ENCODE measurements around the gene THRB. TPM values are rescaled to one million over a fixed set of nuclear protein-coding genes. Genes with fewer than 3 reads are reported as not detected.

Gene THRB
- total RNA-seq, 1 donor from 2014 or later: 0.34 TPM

DNA sequence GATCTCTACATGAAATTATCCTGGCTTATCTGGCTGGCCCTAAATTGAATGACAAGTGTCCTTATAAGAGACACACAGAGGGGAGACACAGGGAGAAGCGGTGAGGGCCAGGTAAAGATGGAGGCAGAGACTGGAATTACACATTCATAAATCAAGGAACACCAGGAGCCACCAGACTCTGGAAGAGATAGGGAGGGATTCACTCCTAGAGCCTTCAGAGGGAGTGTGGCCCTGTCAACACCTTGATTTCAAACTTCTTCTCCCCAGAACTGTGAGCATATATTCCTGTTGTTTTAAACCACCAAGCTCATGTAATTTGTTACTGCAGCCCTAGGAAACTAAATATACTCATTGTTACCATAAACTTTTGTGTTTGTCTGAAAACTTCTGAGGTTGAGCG lies 193.7 kb downstream of the THRB start:
- no peak for DNase-seq

DNA sequence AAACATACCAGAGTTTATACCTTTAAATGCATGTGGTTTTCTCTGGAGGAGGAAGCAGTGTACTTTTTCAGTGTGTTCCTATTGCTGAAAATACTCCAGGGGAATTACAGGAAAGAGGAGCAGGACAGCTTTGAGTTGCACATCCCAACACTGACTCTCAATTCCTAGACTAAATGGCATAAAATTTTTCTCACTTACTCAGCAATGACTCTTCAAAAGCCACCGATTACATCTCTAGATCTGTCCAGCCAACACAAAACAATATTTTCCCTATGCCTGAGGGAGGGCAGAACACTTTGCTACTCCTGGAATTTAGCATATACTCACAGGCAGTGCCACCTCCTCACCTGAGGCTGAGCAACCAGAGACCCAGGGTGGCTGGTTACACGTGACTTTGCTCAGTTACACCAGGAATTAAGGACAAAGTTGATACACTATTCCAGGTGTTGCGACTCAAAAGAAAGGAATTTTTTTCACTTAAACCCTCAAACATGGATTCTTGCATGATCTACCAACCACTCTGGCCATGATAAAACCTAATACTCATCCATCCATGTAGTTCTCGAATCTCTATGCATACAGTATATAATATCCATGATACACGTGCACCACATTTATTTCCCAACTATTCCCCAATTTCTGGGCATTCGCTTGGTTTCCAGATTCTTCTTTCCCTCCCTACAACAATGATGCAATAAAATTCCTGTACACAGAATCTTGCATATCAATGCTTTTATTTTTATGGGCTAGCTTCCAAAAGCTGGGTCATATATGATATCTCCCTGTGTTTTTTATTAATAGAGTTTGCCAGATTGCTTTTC lies 194.6 kb downstream of the THRB start:
- no peak for DNase-seq

DNA sequence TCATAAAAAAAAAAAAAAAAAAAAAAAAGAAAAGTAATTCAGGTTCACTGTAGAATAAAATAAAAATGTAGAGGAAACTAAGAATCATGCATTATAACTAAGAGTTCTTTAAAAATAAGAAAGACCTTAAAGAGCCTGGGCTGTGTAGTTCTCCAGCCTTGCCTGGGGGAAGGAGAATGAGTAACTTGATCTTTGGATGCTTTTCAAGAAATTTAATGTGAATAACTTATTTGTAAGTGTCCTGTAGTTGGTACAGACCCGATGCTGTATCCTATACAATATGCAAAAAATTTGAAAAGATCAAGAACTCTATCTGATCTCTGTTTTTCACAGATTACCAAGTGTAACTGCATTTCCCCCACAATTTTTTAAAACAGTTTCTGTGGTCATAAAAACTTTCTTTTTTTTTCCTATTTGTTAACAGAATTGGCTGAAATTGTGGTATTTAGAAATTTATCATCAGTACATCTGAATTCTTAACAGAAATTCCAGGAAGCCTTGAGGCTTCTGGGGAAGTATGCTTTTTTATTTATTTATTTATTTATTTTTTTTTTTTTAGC lies 195.3 kb downstream of the THRB start:
- no peak for DNase-seq

- DNase-seq: no peak
These were observed 198.0 kb downstream of the THRB start for GRCh38 chr3:24296441-24297205.

- no peak for DNase-seq
These were observed 200.5 kb downstream of the THRB start for GRCh38 chr3:24294150-24294549.

DNA sequence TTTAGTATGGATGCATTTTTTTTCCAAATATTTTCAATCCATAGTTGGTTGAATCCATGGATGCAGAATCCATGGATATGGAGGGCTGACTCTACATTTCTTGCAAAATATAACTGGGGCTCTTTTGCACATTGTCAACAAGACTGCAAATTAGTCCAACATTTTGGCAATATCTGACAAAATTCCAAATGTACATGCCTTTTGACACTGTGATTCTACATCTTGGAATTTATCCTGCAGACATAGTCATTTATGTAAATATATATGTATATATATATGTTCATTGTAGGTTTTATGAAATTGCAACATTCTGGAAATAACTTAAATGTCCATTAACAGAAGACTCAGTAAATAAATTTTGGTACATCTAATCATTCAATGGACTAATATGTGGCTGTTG lies 203.0 kb downstream of the THRB start:
- DNase-seq: no peak

DNA sequence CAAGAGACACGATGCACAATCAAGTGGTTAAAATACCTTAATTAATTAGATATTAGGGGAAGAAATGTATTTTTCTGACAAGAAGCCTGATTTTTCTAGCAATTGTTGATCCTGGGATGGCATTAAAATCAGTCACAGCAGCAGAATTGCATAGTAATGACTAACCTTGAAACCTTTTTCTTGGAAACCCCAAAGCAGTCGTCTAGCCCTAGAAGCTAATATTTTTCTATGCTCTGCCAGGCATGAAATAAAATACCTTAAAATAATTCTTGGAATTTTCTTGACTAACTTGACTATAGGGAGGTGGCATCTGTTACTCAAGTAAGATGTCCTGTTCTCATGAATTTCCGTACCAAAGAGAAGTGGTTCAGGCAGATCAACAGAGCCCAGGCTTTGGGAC lies 204.1 kb downstream of the THRB start:
- no peak for DNase-seq

DNA sequence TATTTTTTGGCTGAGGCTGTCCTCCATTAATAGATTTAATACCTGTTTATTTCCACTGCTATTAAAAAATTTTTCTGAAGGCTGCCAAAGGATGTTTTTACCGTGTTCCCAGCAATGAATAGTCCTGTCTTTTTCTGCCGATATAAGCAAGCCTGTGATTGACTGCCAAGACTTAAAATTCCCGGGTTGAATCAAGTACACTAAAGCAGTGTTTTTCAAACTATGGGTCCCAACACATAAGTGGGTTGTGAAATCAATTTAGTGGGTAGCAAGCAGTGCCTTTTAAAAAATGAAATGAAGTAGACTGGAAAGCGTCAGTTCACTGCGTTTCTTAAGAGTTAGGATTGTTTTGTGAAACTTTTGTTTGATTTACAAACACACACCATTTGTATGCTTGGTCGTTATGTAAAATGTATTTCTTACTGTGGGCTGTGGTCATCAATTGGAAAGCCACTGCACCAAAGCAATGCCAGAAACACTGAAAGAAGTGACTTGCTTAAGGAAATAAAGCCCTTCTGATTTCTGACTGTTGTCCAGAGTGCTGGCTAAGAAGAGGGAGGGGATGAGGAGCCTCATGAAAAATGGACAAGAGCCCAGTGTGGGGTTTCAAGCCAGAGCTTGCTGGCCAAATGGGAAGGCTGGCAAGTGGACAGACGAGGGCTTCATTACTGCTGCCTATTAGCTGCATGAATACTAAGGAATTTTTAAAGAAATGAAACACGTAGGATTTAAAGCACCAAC lies 206.0 kb downstream of the THRB start:
- no peak for DNase-seq

DNA sequence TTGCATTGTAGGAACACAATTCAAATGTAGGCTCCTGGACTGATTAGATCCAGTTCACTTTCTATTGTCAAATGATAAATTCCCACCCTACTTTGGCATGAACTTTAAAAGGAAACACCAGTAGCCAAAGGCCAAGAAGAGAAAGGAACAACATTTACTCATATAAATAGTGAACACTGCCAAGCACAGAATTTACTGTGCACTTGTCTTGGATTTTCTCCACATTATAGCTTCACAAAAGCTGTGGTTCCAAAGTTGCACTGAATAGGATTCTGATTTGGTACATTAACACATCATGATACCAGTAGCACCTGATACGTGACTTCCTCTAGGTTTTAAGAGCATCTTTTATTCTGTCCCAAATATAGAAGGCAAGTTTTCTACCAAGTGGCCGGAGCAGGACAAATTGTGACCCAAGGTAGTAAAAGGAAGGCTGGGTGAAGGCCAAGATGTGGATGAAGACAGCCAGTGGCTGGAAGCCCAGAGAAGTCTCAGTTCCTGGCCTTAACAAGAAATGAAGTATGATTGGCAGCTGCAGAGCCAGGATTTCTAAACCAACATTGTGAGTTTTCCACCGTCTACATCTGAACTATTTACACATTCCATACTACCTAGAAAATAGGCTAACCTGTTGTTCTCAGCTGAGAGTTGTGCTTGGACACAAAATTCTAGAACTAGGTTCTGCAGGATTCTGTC lies 206.7 kb downstream of the THRB start:
- DNase-seq: no peak

- DNase-seq: no peak
These were observed 208.2 kb downstream of the THRB start for GRCh38 chr3:24286405-24286804.

- DNase-seq: no peak
These were observed 216.1 kb downstream of the THRB start for GRCh38 chr3:24278543-24278942.

DNA sequence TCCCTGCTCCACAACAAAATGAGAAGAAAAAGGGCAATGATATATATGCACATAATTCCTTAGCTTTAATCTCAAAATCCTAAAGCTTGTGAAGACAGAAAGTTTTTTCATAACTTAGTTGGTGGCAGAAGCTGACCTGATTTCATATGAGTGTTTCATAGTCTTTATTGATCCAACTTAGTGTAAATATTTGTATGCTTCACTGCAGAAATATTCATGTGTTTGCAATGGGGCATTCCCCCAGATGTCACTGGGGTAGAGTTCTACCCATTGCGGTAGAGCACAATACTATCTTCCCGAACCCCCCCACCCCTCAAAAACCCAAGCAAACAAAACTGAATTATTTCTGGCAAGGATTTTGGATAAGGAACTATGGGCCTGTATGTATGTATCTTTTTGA lies 221.2 kb downstream of the THRB start:
- no peak for DNase-seq

- no peak for DNase-seq
These were observed 221.8 kb downstream of the THRB start for GRCh38 chr3:24272875-24273274.

GRCh38 chr3:24272408-24272807 lies 222.2 kb downstream of the THRB start:
- DNase-seq: no peak

DNA sequence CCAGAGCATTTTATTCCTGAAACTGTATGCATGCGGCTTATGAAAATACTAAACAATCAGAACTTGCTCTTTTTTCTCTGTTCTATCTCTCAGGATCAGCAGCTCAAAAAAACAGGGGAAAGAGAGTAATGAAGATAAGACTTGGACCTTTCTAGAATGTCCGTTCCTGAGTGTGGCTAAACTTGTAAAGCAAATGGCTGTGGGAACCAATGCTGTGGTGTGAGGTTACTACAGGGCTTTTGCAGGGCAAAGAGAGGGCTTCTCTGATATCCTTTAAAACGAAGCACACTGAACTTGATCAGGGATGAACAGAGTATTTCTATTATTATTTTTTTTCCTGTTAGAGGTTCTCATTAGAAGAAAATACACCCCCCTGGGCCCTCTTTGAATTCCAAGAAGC lies 223.4 kb downstream of the THRB start:
- DNase-seq: no peak

DNA sequence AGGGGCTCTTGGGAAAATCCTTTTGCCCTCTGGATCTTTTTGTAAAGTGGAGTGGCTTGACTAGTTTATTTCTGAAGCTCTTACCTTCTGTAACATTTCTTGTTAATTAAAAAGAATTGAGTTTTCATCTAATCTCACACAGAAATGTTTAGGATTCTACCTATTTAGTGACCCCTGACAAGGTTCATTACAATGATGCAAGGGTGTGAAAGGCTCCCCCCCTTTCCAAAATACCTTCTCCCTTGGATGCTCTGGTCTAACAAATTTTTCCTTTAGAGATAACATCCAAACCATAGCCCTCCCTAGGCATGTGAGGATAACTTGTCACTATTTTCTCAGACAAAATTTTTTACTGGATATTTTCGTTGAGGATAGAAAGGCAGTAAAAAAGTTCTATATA lies 223.9 kb downstream of the THRB start:
- DNase-seq: no peak

- no peak for DNase-seq
These were observed 224.4 kb downstream of the THRB start for GRCh38 chr3:24270204-24270691.

DNA sequence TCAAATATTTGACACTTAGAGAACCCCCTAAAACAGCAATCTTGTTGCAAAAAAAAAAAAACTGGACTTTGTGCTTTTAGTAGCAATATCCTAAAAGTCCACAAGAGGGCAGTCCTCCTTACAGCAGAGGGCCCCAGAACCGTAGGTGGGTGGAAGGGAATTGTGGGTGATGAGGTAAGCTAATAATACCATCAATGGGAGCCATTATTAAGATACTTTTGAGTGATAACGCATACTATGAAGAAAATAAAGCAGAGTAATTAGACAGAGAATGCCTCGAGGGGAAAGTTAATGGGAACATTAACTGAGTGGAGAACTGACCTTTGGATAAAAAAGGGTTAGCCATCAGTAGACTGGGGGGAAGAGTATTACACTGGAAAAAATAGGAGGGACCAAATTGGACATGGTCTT lies 229.9 kb downstream of the THRB start:
- DNase-seq: peak; percentile 73

DNA sequence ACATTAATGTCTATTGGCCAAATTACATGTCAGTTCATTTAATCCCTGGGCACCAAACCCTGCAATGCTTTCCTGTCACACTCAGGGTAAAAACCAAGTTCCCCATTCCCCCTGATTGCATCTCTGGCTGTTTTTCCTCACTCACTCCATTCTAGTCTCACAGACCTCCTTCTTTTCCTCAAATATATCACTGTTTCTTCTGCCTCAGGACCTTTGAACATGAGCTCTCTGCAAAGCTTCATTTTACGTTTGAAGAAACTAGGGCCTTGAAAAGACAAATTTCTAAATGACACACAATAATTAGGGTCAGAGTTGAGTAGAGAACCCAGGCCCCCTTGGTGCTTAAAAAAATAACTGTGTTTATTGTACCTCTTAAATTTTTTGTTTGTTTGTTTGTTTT lies 230.6 kb downstream of the THRB start:
- no peak for DNase-seq

DNA sequence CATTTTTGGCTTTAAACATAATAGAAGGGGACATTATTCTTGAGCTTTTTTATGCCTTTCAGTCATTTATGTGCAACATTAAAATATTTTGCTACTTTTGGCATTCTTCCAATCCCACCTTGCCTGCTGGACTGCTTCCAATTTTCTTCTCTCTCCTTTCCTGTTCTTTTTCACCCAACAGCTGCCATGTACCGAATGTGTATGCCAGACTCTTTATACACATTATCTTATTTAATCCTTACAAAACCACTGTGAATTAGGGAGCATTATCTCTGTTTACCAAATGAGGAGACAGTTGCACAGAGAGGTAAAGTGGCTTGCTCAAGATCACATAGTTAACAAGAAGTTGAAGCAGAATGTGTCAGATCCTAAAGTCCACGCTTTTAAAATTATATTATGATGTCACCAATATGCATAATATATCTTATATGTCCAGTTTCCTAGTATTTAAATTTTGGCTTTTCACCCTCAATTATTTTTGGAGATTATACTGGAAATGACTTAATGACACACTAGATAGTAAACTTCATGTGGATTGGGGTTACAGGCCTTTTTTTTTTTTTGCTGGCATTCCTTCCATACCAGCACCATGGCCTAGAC lies 231.5 kb downstream of the THRB start:
- DNase-seq: no peak

GRCh38 chr3:24261521-24261920 lies 233.1 kb downstream of the THRB start:
- DNase-seq: no peak

All from dermis blood vessel endothelial cell (primary cell).